Natural killer cell (primary cell): Measurements from ENCODE around the gene STK39. TPM values are rescaled to one million over a fixed set of nuclear protein-coding genes. Genes with fewer than 3 reads are reported as not detected.
"Not testable (repeated sequence)": the region's sequence is repeated elsewhere in the genome, so short reads cannot be mapped to it uniquely, and the experiment has no call there.

Source experiments
- ATAC-seq, 3 donors: fragments of 150-1000 bp in 2 of 3; fragments of 200-7000 bp in 1 of 3; cut with Tn5 transposase; 1 replicate in 1 of 3; 2 replicates in 2 of 3; pipeline ENCODE4 v1.10.0; 2021; ENCODE audit warnings: mild to moderate bottlenecking in 2 of 3, moderate library complexity in 2 of 3
- DNase-seq, 2 donors: peaks; one replicate each; pipeline versions ENCODE4 v3.0.0 to v3.0.0-alpha.2; 2013 to 2021; ENCODE audit warnings: mixed read lengths in 1 of 2
- H3K27ac ChIP-seq: one replicate; pipeline ENCODE4 v1.5.1; 2013; ENCODE audit warnings: mild to moderate bottlenecking, low read length
- H3K27me3 ChIP-seq: one replicate; pipeline ENCODE4 v1.6.1; 2013; ENCODE audit warnings: low read length; ENCODE audit not compliant: control insufficient read depth, insufficient read depth
- H3K36me3 ChIP-seq: one replicate; pipeline ENCODE4 v1.6.1; 2013; ENCODE audit warnings: low read length; ENCODE audit not compliant: control insufficient read depth, insufficient read depth
- H3K4me1 ChIP-seq: one replicate; pipeline ENCODE4 v1.6.1; 2013; ENCODE audit warnings: low read length; ENCODE audit not compliant: control insufficient read depth, insufficient read depth
- H3K4me3 ChIP-seq: one replicate; pipeline ENCODE4 v1.5.1; 2013; ENCODE audit warnings: low read length
- H3K9me3 ChIP-seq: one replicate; pipeline ENCODE4 v1.6.1; 2013; ENCODE audit warnings: low read length; ENCODE audit not compliant: control insufficient read depth, insufficient read depth
- H3K27ac Mint-ChIP-seq, 2 donors: one replicate each; pipeline ENCODE4 v1.8.0; 2022; ENCODE audit warnings: mild to moderate bottlenecking in 2 of 2, mixed read lengths in 2 of 2, moderate library complexity in 1 of 2
- H3K27me3 Mint-ChIP-seq, 2 donors: one replicate each; pipeline ENCODE4 v1.8.0; 2022; ENCODE audit warnings: low read depth in 2 of 2, mixed read lengths in 2 of 2
- H3K36me3 Mint-ChIP-seq: one replicate; pipeline ENCODE4 v1.8.0; 2022; ENCODE audit warnings: mixed read lengths
- H3K4me1 Mint-ChIP-seq, 2 donors: one replicate each; pipeline ENCODE4 v1.8.0; 2022; ENCODE audit warnings: mixed read lengths in 2 of 2
- H3K4me3 Mint-ChIP-seq: one replicate; pipeline ENCODE4 v1.8.0; 2022; ENCODE audit warnings: mild to moderate bottlenecking, moderate library complexity, mixed read lengths
- H3K9me3 Mint-ChIP-seq, 2 donors: one replicate each; pipeline ENCODE4 v1.8.0; 2022; ENCODE audit warnings: mixed read lengths in 2 of 2
- CTCF ChIP-seq: fragments of 200-600 bp; IDR thresholded peaks from one replicate; pipeline ENCODE4 v1.8.0; 2022; ENCODE audit warnings: antibody characterized with exemption
- WGBS: methylation state at CpG from one replicate; pipeline ENCODE4 v1.1.7; 2013; ENCODE audit warnings: missing lambda C conversion rate; ENCODE audit not compliant: insufficient coverage; 5-methylcytosine and 5-hydroxymethylcytosine counted together
- intact Hi-C: fragments of 100-400 bp; cut with micrococcal nuclease; formaldehyde crosslinking; loops from one replicate; pipeline ENCODE4 v1.14.2; 2022
- total RNA-seq, 4 donors: library from RNA; stranded (reverse); fragments of 120-200 nt in 1 of 4; gene quantifications; one replicate each; pipeline versions ENCODE4 v1.2.3 to v1.2.4, GENCODE V29; 2013 to 2022

The STK39 gene
- total RNA-seq, 3 donors from 2014 or later (not counting 1 experiment from before 2014, with no cell fraction given): 53.3 to 79.3 (median 66.6) TPM

- H3K27ac ChIP-seq: no peak overlapping the region
- 98% methylated on average over 5 of the region's 5 CpGs for whole genome bisulfite sequencing
- DNase-seq (no peak), ATAC-seq (no peak)
- Mint-ChIP-seq H3K27ac (no peak overlapping the region), H3K9me3 (no peaks in the 10 kb centered on the region), H3K4me1 (no peaks in the 10 kb centered on the region), H3K27me3 (no peaks in the 10 kb centered on the region), H3K4me3 (no peak overlapping the region), H3K36me3 (no peaks in the 10 kb centered on the region)
- H3K4me3 ChIP-seq: no peak overlapping the region
- H3K36me3 ChIP-seq: no peaks in the 10 kb centered on the region
- H3K27me3 ChIP-seq: no peaks in the 10 kb centered on the region
- H3K4me1 ChIP-seq: no peaks in the 10 kb centered on the region
- H3K9me3 ChIP-seq: no peaks in the 10 kb centered on the region
- TF ChIP-seq CTCF: no peak
- intact Hi-C loops: no loop called here
These were observed 31.1 kb upstream of the STK39 start for GRCh38 chr2:168278424-168278888.

- WGBS: 70% methylated on average over 3 of the region's 3 CpGs
- Mint-ChIP-seq H3K4me1 (no peaks in the 10 kb centered on the region), H3K27me3 (no peaks in the 10 kb centered on the region), H3K36me3 (no peaks in the 10 kb centered on the region), H3K27ac (no peak overlapping the region), H3K4me3 (no peak overlapping the region), H3K9me3 (no peaks in the 10 kb centered on the region)
- Histone ChIP-seq H3K4me3 (no peak overlapping the region), H3K27me3 (no peaks in the 10 kb centered on the region), H3K27ac (no peak overlapping the region), H3K36me3 (no peaks in the 10 kb centered on the region), H3K9me3 (no peaks in the 10 kb centered on the region), H3K4me1 (no peaks in the 10 kb centered on the region)
- no peak for DNase-seq
- no peak for TF ChIP-seq CTCF
- intact Hi-C loops: no loop called here
- ATAC-seq: no peak
These were observed 29.9 kb upstream of the STK39 start for GRCh38 chr2:168277276-168277675.

- H3K36me3 Mint-ChIP-seq: no peaks in the 10 kb centered on the region
- Histone ChIP-seq H3K9me3 (no peaks in the 10 kb centered on the region), H3K27me3 (no peaks in the 10 kb centered on the region), H3K36me3 (no peaks in the 10 kb centered on the region), H3K27ac (no peak overlapping the region), H3K4me3 (no peak overlapping the region), H3K4me1 (no peaks in the 10 kb centered on the region)
- H3K4me3 Mint-ChIP-seq: no peak overlapping the region
- intact Hi-C loops: no loop called here
- no peaks in the 10 kb centered on the region for H3K27me3 Mint-ChIP-seq
- no peak overlapping the region for H3K27ac Mint-ChIP-seq
- H3K4me1 Mint-ChIP-seq: no peaks in the 10 kb centered on the region
- WGBS: 91% methylated on average over 3 of the region's 3 CpGs
- DNase-seq (no peak), ATAC-seq (no peak)
- H3K9me3 Mint-ChIP-seq: no peaks in the 10 kb centered on the region
- TF ChIP-seq CTCF: no peak
These were observed 24.8 kb upstream of the STK39 start for GRCh38 chr2:168272225-168272624.

GRCh38 chr2:168262926-168263325 is 15.5 kb upstream of the STK39 start:
- intact Hi-C loops, H3K4me1 Mint-ChIP-seq: not testable (repeated sequence)
- 92% methylated on average over 2 of the region's 2 CpGs for WGBS

More at GRCh38 chr2:168262926-168263325, 15.5 kb upstream of the STK39 start:
- not testable (repeated sequence) for H3K4me1 ChIP-seq, H3K27me3 Mint-ChIP-seq, H3K4me3 ChIP-seq, H3K27me3 ChIP-seq, H3K4me3 Mint-ChIP-seq, H3K27ac Mint-ChIP-seq, ATAC-seq, H3K36me3 ChIP-seq, H3K27ac ChIP-seq, H3K9me3 Mint-ChIP-seq, DNase-seq
- H3K36me3 Mint-ChIP-seq: peaks cover 15% of the 10 kb centered on the region
- peaks cover 17% of the 10 kb centered on the region for H3K9me3 ChIP-seq
